Islet of Langerhans (tissue), 1 donor: ENCODE measurements around the gene NT5C3B.
A peak's percentile ranks its signal among the peaks of the same experiment; 100 is the strongest.
"Not testable (repeated sequence)": the region's sequence is repeated elsewhere in the genome, so short reads cannot be mapped to it uniquely, and the experiment has no call there.

Source experiments
- FAIRE-seq: peaks from one replicate; lab custom pipeline; 2011; peaks lifted over from hg19 to GRCh38; lab: Jason Lieb, UNC

Gene NT5C3B

DNA sequence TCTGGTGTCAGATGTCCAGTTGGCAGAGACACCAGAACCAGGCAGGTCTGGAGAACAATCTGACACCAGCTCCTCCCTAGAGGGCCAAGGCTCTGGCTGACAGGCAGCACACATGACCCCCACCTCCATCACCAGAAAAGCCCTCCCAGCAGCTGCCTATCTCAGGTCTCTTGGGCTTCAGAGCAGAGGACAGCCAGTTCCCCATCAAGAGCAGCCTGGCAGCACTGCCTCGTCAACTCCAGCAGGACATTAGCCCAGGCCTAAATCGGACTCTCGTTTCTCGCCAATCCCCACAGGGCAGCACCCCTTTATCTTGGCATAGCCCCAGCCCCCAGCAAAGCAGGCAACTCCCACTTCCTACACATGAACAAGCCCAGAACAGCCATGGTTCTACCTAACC lies 53.9 kb downstream of the NT5C3B start:
- no peak for FAIRE-seq

- FAIRE-seq: no peak
These were observed 54.5 kb downstream of the NT5C3B start for GRCh38 chr17:41781404-41782110.

DNA sequence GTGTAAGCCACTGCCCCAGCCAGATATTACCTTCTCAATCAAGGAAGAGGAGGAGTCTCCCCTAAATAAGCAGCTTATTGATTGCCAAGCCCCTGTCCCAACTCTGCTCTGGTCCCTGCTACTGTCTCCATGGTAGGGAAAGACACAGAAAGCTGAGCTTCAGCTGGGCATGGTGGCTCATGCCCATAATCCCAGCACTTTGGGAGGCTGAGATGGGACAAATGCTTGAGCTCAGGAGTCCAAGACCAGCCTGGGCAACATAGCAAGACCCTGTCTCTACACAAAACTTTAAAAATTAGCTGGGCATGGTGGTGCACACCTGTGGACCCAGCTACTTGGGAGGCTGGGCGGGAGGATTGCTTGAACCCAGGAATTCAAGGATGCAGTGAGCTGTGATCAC lies 56.1 kb downstream of the NT5C3B start:
- FAIRE-seq: no peak

- FAIRE-seq: peak; percentile 82
These were observed 58.4 kb downstream of the NT5C3B start for GRCh38 chr17:41777574-41778188.

- FAIRE-seq: no peak
These were observed 58.9 kb downstream of the NT5C3B start for GRCh38 chr17:41777157-41777573.

DNA sequence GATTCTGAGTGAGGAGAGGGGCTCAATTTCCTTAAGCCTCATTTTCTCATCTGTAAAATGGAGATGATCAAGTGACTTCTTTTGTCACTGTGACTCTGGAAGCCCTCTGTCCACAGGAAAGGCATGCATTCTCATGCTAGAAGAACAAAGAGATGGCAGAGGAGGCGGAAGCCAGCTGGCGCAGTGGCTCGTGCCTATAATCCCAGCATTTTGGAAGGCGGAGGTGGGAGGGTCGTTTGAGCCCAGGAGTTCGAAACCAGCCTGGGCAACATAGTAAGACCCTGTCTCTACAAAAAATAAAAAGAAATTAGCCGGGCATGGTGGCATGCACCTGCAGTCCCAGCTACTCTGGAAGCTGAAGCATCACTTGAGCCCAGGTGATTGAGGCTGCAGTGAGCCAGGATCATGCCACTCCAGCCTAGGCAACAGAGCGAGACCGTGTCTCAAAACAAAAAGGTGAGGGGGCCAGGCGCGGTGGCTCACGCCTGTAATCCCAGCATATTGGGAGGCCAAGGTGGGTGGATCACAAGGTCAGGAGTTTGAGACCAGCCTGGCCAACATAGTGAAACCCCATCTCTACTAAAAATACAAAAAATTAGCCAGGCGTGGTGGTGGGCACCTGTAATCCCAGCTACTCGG lies 59.7 kb downstream of the NT5C3B start:
- not testable (repeated sequence) for FAIRE-seq

DNA sequence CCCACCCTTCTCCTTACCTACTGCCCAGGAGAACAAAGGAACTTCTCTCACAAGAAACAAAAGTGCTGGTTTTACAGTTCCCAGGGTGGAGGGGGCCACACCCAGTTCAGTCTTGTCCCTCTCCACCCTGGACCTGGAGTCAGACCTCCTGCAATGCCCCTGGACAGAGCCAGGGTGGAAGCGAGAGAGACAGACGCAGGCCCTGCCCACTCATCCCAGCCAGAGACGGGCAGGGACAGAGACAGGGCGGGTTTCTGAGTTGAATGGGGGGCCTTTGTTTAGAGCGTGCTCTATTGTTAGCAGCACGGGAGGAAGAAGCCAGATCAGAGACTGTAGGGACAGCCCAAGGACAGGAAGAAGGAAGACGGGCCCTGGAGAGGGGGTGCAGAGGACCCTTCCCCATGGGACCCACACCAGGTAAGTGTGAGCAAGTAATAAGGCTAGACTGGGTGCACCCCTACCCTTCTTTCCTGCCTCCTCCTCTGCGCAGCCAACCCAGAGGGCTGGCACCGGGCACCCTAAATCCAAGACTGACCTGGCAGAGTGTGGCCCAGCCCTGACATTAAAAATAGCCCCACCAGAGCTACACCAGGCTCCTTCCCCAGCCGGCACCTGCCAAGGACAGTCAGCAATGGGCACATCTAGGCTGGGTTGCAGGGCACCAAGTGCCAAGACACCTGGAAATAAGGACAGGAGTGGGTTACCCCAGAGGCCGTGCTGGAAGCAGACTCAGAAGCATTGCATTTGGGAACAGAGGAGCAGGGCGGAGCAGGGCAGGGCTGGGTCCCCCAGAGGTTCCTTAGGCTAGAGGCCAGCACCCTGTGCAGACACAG lies 60.4 kb downstream of the NT5C3B start:
- no peak for FAIRE-seq
